Measurements from ENCODE around the gene SDSL. TPM values are rescaled to one million over a fixed set of nuclear protein-coding genes. Genes with fewer than 3 reads are reported as not detected.

Gene SDSL
- polyA plus RNA-seq, 12 donors, result 0.76 to 1.6 (median 1.2) TPM; not detected in 2

DNA sequence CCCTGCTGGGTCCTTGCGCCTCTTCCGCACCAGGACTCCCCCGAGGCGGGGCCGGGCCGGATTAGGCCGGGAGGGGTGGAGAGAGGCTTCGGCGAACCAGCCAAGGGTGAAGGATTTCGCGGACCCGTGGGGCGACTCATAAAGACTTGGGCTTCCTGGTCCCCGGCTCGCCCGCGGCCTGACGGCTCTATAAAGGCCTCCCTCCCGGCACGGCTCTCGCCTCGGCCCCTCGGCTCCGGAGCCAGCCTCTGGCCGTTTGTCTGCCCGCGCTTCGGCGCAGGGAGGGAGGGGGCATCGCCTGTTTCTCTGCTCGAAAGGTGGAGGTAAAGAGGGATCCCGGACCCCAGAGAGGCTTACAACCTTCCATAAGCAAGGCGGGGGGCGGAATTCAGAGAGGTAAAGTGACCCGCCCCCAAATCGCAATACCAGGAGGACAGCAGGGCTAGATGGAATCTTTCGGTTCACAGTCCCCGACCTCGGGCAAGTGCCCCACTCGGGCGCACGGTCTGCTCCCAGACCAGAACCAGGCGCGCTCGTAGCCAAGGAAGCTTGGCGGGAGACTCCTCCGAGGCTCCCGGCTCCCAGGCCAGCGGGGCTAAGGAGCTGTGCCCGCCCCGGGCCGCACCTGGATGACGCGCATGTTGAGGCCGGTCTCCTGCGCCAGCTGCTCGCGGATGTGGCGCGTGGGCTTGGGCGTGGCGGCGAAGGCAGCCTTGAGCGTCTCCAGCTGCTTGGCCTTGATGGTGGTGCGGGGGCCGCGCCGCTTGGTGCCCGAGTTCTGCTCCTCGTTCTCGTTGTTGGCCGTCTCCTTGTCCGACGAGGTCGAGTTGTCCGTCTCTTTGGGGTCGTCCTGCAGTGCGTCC, 45.6 kb downstream of the SDSL start:
- DNase-seq, result no peak

GRCh38 chr12:113468365-113469223, 46.4 kb downstream of the SDSL start:
- DNase-seq, result no peak

DNA sequence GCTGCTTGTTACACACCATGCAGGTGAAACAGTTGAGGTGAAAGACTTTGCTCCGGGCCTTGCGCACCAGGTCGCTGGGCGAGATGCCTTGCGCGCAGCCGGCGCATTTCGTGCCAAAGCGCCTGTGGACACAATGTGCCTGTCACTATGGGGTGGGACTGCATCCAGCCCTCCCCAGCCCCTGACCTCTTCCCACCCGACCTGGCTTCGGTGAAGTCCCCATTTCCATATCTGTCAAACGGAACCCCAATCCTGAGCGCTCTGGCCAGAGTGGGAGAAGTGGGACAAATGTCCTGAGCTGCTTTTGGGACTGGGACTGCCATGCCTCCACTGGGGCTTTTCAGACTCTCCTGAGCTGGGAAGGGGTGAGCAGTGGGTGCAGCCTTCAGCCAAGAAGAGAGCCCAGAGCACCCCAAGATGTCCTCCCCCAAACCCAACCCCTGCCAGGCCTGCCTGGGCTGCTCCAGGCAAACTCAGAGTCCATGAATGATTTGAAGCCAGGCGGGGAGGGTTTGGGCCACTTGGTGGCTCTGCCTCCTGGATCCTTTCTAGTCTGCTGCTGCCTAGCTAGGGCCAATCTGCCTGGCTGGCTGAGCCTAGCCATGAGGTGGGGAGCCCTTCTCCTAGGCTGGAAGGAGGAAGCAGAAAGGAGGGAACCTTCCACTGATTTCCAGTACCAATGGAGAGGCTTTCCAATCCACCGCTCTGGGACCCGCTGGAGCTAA, 47.2 kb downstream of the SDSL start:
- no peak for DNase-seq

DNA sequence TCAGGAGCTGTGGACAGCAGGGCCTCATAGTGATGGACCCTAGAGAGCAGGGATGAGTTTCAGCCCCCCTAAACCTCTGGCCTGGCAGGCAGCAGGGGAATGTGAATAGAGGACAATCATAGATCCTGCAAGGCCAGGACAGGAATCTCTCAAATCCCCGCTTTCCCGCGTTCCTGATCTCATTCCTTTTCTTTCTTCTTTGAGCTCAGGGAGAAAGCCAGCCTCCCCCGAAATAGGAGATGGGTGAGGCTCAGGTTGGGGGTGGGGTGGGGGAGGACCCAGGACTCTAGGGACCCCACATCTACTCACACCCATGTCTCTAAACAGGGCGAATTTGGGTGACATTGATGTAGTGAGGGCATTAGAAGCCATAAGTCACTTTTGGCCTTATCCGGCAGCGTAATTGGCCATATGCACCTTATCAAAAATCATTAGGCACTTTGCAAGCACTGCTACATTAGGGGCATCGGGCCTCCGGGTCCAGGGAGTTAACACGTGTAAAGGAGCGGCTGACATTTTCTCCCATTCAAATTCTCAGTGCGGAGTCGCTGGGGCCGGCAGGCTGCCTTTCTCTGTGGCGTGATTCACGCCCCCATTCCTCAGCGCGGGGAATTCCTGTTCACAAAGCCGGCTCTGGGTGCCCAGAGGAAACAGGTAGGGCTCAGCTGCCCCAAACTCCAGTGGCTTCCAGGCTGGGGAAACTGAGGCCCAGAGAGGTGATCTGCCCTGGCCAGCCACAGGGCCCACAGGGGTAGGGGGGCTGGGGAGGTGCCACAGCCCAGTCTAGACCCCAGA, 48.0 kb downstream of the SDSL start:
- DNase-seq, result no peak

- no peak for DNase-seq
Observed at GRCh38 chr12:113470871-113471618, 48.9 kb downstream of the SDSL start.

DNA sequence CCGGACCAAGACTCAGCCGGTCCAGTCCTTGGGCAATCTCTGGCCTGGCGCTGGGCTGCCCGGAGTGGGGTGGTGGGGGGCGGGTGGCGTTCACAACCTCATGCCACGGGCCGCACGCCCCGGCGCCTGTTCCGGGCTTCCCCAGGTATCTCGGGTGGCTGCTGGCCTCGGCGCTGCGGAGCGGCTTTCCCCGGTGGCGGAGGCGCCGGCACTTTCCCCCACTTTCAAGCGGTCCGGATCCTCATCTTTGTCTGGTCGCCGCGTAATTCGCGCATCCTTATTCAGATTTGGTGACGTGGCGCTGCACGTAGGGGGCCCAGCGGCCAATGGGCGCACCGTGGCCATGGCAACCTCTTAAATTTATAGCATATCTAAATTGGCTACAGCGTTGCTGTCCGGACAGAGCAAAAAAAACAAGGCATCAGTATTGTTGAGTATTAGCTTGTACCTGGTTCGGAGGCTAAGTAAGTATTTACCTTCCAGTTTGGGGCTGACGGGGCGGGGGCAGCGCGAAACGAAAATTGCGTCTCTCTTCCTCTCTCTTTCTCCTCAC, 49.5 kb downstream of the SDSL start, which contains the start of gene LHX5:
Gene LHX5, minus strand, starts transcription at position 253 of the 553 bp plus-strand sequence. CDS start 373 bp downstream, outside the sequence.
- DNase-seq, result no peak

GRCh38 chr12:113472191-113473121, 50.3 kb downstream of the SDSL start:
- no peak for DNase-seq

GRCh38 chr12:113473400-113473799, 51.2 kb downstream of the SDSL start:
- no peak for DNase-seq

DNA sequence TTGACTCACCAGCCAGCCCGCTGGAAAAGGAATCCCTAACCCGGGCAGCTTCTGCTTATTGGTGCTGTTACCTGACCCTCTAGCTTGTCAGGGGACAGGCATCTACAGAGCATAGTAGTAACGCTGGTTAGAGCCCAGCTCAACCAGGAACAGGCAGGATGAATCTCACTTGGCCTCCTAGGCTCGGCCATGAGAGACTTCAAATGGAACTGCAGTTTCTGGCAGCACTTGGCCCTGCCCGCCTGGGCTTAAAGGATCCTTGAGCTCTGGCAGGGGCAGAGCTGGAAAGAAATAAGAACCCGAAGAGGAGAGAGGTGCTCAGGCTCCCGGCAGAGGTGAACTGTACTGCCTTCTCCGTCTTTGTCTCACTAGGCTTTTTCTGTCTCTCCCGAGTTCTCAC, 51.8 kb downstream of the SDSL start:
- no peak for DNase-seq

DNA sequence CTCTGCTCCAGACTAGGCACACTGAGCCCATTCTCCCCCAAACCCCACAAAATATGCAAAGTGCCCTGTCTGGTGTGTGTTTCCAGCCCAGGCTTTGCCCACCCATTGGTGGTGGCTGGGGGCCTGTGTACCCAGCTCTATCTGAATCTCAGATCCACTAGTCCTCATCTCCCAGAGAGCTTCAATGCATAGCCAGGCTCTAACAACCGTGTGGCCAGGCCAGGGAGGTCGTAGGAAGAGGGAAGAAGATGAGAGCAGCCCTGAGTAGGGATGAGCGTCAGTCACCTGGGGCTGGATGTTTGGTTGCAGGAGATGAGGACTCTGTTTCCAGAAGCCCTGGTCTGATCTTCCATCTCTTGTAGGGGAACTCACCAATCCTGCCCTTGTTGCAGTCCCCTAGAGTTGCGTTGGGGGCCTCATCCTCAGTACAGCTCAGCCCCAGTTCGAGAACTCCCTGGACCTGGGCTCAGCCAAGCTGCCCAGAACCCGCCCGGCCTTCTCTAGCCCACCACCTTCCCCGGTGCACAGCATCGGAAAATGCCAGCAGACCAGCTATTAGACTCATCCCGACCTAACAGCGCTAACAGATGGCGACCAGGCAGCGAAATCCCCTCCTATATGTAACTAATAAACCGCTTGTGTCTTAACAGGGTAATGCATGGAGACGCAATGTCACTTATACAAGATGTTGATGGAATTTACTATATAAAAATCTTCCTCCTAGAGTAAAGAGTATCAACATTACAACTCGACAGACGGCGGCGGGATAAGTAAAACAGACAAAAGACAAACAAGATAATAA, 52.7 kb downstream of the SDSL start:
- no peak for DNase-seq

DNA sequence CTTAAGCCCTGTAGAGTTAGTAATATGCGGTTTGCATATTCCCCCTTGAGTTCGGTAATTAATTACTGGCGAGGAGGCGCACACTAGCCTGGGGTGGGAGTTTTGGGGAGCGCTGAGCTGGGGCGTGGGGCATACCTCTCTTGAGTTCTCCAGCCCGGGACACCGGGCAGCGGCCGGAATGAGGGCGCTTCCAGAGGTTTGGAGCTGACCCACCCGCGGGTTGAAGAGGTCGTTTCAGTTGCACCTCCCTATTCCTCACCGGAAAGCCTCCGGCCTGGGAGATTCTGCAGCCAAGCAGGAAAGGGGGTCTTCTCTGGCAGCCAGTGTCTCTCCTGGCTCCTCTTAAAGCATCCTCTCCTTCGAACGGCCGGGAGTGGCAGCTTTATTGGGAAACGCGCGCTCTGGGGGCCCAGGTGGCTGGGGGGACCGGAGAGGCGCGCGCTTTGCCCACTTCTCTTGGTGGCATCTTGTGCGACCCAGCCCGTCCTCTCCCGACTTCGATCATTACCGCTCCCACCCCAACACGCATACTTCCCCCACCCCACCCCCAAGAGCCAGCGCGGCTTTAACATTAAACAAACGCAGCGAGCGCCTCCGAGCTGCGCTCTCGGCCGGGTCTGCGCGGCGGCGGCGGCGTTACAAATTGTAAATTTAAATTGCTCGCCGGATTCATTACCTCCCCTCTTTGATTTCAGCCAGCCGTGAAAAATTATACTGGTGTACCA, 53.4 kb downstream of the SDSL start:
- DNase-seq, result no peak

GRCh38 chr12:113476176-113476986, 54.2 kb downstream of the SDSL start:
- DNase-seq, result no peak

DNA sequence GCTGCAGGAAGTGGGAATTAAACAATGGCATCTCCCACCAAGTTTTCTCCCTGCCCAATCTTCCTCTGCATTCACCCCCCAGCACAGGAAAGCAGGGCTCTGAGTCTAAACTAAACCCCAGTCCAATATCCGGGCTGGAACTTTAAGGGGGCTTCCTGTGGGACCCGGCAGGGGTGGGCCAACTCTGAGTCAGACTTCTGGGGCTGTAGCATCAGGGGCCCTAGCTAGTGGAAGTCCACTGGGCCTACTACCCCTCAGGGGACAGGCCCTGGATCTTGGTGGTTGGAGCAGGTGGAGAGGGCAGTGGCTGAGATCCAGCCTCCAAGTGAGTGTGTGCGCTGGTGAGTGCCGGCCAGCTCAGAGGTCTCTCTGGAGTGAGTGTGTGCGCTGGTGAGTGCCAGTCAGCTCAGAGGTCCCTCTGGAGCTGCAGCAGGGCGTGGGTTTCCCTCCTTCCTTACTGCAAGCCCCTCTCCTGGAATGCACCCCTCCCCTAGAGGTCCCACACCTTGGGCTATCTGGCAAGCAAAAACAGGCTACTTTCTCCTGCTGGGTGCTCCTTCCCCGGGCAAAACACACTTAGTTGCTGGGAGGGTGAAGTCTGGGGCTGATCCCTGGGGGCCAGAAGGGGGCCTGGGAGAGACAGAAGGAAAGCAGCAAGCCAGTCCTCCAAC, 55.1 kb downstream of the SDSL start:
- DNase-seq, result no peak

DNA sequence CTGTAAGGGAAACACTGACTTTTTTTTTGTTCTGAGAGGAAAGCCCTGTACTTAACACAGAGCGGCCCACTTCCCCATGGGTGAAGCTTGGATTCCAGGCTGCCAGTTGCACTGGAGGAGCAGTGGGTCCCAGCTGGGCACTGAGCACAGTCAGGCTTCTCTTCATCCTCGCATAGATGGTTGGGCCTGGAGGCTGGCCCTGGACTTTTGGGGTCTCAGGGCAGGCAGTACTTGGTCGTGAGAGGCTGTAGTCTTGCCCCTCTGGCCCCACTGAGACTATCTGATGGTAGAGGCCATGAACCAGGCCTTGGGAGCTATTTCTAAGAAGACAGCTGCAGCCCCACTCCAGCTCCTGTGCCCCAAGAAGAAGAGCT, 55.6 kb downstream of the SDSL start:
- no peak for DNase-seq

GRCh38 chr12:113478351-113479011, 56.3 kb downstream of the SDSL start:
- no peak for DNase-seq

Data from muscle of arm (tissue), 12 donors.